ENCODE measurements around the gene CSF2RB. TPM values are rescaled to one million over a fixed set of nuclear protein-coding genes. Genes with fewer than 3 reads are reported as not detected.

CSF2RB gene
- total RNA-seq, 4 donors from 2014 or later = 3.9 to 13.6 (median 4.7) TPM

DNA sequence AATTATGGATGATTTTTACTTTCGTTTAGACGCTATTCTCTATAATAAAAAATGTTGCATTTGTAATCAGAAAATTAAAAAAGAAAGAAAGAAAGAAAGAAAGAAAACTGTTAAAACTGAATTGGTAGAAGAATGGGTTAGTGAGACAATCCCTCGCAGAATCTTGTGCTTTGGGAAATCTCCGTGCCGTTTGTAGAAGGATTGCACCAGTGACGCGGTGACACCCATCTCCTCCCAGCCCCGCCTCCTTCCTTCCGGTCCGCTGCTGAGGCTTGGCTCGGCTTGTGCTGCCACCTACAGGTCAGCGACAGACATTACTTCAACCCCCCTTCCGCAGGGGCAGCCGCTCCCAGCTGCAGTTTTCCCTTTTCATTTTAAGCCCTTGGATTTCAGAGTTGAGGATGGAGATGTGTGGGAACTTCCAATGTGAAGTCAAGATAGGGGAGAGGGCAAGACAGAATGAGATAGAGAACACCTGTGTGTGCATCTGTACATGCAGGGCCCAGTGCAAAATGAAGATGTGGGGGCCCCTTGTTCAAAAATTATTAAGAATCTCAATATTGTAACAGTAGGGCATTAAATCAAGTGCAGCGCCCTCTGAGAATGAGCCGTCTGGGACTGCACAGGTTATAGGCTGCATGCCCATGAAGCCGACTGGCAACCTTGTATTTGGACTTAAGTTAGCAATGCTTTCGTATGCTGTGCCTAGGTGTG lies 64.7 kb downstream of the CSF2RB start:
- no peaks in the 10 kb centered on the region for H3K36me3 ChIP-seq
- peak; percentile 94 to 96 for DNase-seq (ENCODE audit: low spot score in 2 of 2)
- 8% methylated on average over 18 of the region's 18 CpGs for WGBS
- H3K27me3 ChIP-seq = no peaks in the 10 kb centered on the region
- no peak overlapping the region for H3K27ac ChIP-seq
- no peak for TF ChIP-seq EP300 (IDR thresholded peaks at IDR 0.05)
- TF ChIP-seq POLR2AphosphoS5 (IDR thresholded peaks at IDR 0.05) = no peak
- no peak for TF ChIP-seq POLR2A (IDR thresholded peaks at IDR 0.05)
- TF ChIP-seq CTCF (IDR thresholded peaks at IDR 0.05) = peak; percentile 92 to 95
- no peaks in the 10 kb centered on the region for H3K9me3 ChIP-seq
- H3K4me3 ChIP-seq = peak overlapping the region; percentile 39
- H3K4me1 ChIP-seq = peaks cover 13% of the 10 kb centered on the region

- Histone ChIP-seq H3K4me1 (peaks cover 13% of the 10 kb centered on the region), H3K36me3 (no peaks in the 10 kb centered on the region), H3K27me3 (peaks cover 9% of the 10 kb centered on the region), H3K27ac (no peak overlapping the region), H3K9me3 (no peaks in the 10 kb centered on the region), H3K4me3 (no peak overlapping the region)
- no peak for DNase-seq (ENCODE audit: low spot score in 2 of 2)
- 81% methylated on average over 9 of the region's 13 CpGs for whole genome bisulfite sequencing
- TF ChIP-seq CTCF (IDR thresholded peaks at IDR 0.05) = no peak
- no peak for TF ChIP-seq POLR2A (IDR thresholded peaks at IDR 0.05)
- no peak for TF ChIP-seq POLR2AphosphoS5 (IDR thresholded peaks at IDR 0.05)
- no peak for TF ChIP-seq EP300 (IDR thresholded peaks at IDR 0.05)
These were observed 65.8 kb downstream of the CSF2RB start for GRCh38 chr22:36979016-36979910.

DNA sequence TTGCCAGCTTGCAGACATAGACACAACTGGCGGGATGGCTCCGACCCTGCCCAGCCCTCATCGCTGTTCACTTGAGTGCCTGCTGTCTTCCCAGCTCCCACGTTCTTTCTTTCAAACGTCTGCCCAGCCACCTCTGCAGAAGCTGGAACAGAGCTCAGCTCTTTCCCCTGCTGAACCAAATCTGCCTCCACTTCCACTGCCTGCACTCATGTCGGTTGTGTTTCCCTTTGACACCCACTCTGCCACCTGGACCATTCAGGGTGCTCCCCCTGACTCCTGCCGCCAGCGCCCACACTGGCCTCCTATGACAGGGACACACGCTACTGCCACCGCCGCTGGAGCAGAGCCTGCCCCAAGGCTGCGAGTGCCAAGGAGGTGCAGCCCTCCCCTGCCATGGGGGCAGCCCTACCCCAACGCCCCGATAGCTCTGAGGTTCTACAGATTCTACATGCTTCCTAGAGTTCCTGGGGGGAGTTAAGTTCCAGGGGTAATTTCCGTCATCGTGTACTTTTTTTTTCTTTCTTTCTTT lies 67.9 kb downstream of the CSF2RB start:
- H3K4me1 ChIP-seq = peaks cover 13% of the 10 kb centered on the region
- TF ChIP-seq EP300 (IDR thresholded peaks at IDR 0.05) = no peak
- TF ChIP-seq CTCF (IDR thresholded peaks at IDR 0.05) = no peak
- TF ChIP-seq POLR2A (IDR thresholded peaks at IDR 0.05) = no peak
- TF ChIP-seq POLR2AphosphoS5 (IDR thresholded peaks at IDR 0.05) = no peak
- H3K36me3 ChIP-seq = no peaks in the 10 kb centered on the region
- H3K4me3 ChIP-seq = no peak overlapping the region
- no peak for DNase-seq (ENCODE audit: low spot score in 2 of 2)
- H3K9me3 ChIP-seq = peaks cover 6% of the 10 kb centered on the region
- peaks cover 9% of the 10 kb centered on the region for H3K27me3 ChIP-seq
- no peak overlapping the region for H3K27ac ChIP-seq
- WGBS = 55% methylated on average over 12 of the region's 16 CpGs

GRCh38 chr22:36982136-36982535 lies 68.7 kb downstream of the CSF2RB start:
- H3K4me3 ChIP-seq = no peak overlapping the region
- no peak for DNase-seq (ENCODE audit: low spot score in 2 of 2)
- TF ChIP-seq EP300 (IDR thresholded peaks at IDR 0.05) (no peak), POLR2AphosphoS5 (IDR thresholded peaks at IDR 0.05) (no peak), POLR2A (IDR thresholded peaks at IDR 0.05) (no peak), CTCF (IDR thresholded peaks at IDR 0.05) (no peak)
- H3K27me3 ChIP-seq = peaks cover 9% of the 10 kb centered on the region
- 77% methylated on average over 5 of the region's 5 CpGs for WGBS
- peaks cover 13% of the 10 kb centered on the region for H3K4me1 ChIP-seq
- no peak overlapping the region for H3K27ac ChIP-seq
- H3K9me3 ChIP-seq = peaks cover 6% of the 10 kb centered on the region
- H3K36me3 ChIP-seq = no peaks in the 10 kb centered on the region

Data from suprapubic skin (tissue), 4 donors.